ENCODE results near the gene EVI5L. TPM values are rescaled to one million over a fixed set of nuclear protein-coding genes. Genes with fewer than 3 reads are reported as not detected.
"Not testable (repeated sequence)": the region's sequence is repeated elsewhere in the genome, so short reads cannot be mapped to it uniquely, and the experiment has no call there.

EVI5L gene
- total RNA-seq, 2 experiments from 2014 or later = 9.6 to 10.4 TPM

DNA sequence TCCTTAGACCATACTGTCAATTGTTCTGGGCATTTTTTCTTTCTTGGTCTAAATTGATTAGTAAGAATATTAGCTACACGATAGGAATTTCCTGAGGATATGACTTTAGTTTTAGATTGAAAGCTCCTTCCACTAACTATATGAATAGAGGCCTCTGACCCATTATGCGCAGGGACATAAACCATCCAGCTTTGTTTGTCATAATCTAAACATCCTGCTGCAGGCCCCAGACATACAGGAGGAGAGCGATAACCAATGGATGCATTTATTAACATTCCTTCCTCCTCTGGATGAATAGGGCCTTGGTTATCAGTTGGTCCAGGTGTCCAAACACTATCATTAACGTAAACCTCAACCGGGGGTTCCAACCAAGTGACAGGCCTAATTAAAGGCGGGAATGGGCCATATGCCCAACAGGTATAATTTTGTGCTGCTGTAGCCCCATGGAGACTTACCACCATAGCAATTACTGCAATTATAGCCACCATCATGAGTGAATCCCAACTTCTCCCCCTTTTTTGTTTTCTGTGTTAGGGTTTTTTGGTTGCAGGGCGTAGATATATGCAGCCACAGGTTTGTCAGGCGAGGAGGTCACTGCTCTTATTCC is 34.4 kb upstream of the EVI5L start:
- ATAC-seq (ENCODE audit: low read depth) = no peak
- H3K4me3 Mint-ChIP-seq = no peak overlapping the region
- H3K9me3 Mint-ChIP-seq = no peaks in the 10 kb centered on the region
- no peaks in the 10 kb centered on the region for H3K36me3 Mint-ChIP-seq
- POLR2A ChIA-PET = no interaction called here
- no peak for DNase-seq
- peaks cover 2% of the 10 kb centered on the region for H3K4me1 Mint-ChIP-seq
- peaks cover 26% of the 10 kb centered on the region for H3K27me3 Mint-ChIP-seq
- no peak overlapping the region for H3K27ac Mint-ChIP-seq

DNA sequence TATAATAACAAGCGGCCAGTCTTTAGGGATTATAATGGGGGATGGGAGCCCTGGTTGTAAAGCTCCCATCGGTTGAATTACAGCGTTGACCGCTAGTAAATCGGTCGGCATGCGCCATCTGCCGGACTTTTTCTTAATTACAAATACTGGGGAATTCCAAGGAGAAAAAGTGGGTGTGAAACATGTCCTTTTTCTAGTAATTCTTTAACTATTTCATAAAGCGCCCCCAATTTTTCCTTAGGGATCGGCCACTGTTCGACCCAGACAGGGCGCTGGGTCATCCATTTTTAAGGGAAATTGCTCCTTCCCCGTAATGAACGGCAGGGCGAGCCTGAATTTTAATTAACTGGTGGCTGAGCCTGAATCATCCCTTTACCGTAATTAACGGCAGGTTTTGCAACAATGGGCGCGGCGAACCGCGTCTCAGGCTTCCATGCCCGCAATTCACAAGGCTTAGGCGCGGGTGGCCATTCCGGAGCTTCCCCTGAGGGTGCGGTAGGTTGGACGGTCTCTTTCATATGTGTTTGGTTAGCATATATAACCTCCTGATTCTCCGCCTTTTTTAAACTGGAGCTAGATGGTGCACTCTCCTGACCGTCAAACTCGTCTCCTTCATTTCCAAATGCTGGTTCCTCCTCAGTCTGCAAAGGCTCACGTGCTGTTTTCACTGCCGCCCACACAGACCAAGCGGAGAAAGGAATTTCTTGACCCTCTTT is 30.2 kb upstream of the EVI5L start:
- POLR2A ChIA-PET = interaction anchor here (0.6 to 1.8 kb wide), 5 partner anchors 119 to 1896 kb away, joined by 3 to 8 read pairs (median 4); partner anchors contain the start of genes PET100, TRAPPC5 and XAB2
- peaks cover 6% of the 10 kb centered on the region for H3K9me3 Mint-ChIP-seq

DNA sequence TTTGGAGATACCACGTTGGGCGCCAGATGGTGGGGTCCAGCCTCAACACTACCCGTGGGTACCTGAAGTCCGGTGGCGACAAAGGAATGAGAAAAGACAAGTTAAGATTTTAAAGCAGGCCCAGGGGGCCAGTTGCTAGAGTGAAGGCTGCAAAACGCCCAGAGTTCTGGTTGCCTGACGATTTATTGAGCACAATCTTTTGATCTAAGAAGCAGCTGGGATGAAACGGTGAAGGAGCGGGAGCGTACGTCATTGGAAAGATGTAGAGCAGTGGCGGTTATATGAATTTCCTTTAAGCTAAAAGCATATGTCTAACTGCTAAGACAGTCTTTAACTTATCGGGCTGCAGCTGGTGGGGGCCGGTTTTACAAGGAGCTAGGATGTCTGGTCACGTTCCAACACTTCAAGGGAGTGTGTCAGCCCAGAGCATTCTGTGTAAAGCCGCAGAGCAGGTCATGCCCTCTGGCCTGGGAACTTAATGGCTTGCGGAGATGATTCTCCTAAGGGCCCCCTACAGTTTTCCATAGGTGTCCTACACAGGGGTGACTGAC is 28.9 kb upstream of the EVI5L start:
- H3K9me3 Mint-ChIP-seq = peaks cover 6% of the 10 kb centered on the region
- POLR2A ChIA-PET = interaction anchor here (1.0 to 1.5 kb wide), 2 partner anchors 120 to 172 kb away, joined by 4 read pairs; partner anchors contain the start of genes PET100, TRAPPC5 and XAB2
- H3K4me3 Mint-ChIP-seq = no peak overlapping the region
- peaks cover 2% of the 10 kb centered on the region for H3K4me1 Mint-ChIP-seq
- H3K27ac Mint-ChIP-seq = peak overlapping the region; percentile 46
- no peak for ATAC-seq (ENCODE audit: low read depth)
- H3K36me3 Mint-ChIP-seq = no peaks in the 10 kb centered on the region
- DNase-seq = no peak
- peaks cover 61% of the 10 kb centered on the region for H3K27me3 Mint-ChIP-seq

More for the DNA sequence above, 30.2 kb upstream of the EVI5L start:
- Mint-ChIP-seq H3K27me3 (peaks cover 52% of the 10 kb centered on the region), H3K27ac (no peak overlapping the region), H3K4me1 (peaks cover 2% of the 10 kb centered on the region), H3K36me3 (no peaks in the 10 kb centered on the region), H3K4me3 (peak overlapping the region; percentile 22)
- no peak for DNase-seq
- no peak for ATAC-seq (ENCODE audit: low read depth)

DNA sequence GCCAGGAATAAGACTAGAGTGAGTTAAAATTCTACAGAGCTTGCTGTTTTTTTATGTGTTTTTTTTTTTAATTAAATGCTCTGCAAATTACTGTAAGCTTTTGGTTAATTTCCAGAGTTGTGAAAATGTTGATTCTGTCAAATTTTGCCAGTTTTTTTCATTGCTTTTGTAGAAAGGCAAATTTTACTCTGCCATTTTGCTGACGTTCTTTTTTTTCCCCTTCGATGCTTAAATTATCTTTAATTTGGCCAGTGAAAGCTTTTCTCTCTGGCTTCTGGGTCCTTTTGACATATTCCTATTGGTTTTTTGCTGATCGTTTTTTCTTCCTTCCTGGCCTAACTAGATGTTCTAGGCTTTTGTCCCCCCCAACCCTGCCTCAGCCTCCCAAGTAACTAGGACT is 23.8 kb upstream of the EVI5L start:
- peaks cover 50% of the 10 kb centered on the region for H3K27me3 Mint-ChIP-seq
- peaks cover 11% of the 10 kb centered on the region for H3K9me3 Mint-ChIP-seq
- no peaks in the 10 kb centered on the region for H3K36me3 Mint-ChIP-seq
- DNase-seq = no peak
- POLR2A ChIA-PET = no interaction called here
- no peak overlapping the region for H3K4me3 Mint-ChIP-seq
- ATAC-seq (ENCODE audit: low read depth) = no peak
- no peak overlapping the region for H3K27ac Mint-ChIP-seq
- peaks cover 9% of the 10 kb centered on the region for H3K4me1 Mint-ChIP-seq

DNA sequence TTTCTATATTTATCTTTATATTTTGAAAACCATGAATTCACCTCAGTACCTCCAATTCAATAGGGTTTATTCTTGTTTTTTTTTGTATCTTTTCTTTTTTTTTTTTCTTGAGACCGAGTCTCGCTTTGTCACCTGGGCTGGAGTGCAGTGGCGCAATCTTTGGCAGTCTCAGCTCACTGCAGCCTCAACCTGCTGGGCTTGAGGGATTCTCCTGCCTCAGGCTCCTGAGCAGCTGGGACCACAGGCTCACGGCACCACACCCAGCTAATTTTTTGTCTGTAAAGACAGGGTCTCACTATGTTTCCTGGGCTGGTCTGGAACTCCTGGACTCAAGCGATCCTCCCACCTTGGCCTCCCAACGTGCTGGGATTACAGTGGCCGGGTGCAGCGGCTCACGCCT is 23.1 kb upstream of the EVI5L start:
- DNase-seq (no peak), ATAC-seq (ENCODE audit: low read depth) (no peak)
- peaks cover 54% of the 10 kb centered on the region for H3K27me3 Mint-ChIP-seq
- H3K9me3 Mint-ChIP-seq = peaks cover 13% of the 10 kb centered on the region
- peaks cover 9% of the 10 kb centered on the region for H3K4me1 Mint-ChIP-seq
- no peak overlapping the region for H3K4me3 Mint-ChIP-seq
- POLR2A ChIA-PET = no interaction called here
- H3K27ac Mint-ChIP-seq = no peak overlapping the region
- no peaks in the 10 kb centered on the region for H3K36me3 Mint-ChIP-seq

DNA sequence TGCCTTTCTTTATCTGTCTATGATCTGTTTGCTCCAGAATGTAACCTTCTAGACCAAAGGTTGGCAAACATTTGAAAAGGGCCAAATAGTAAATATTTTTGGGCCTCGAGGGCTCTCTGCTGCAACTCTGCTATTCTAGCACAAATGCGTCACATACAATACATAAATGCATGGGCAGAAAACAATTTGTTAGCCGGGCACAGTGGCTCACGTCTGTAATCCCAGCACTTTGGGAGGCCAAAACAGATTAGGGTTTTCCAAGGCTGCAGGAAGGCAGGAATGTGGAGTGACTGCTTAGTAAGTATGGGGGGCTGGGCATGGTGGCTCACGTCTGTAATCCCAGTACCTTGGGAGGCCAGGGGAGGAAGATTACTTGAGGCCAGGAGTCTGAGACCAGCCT is 21.9 kb upstream of the EVI5L start:
- Mint-ChIP-seq H3K27ac (no peak overlapping the region), H3K27me3 (peaks cover 45% of the 10 kb centered on the region), H3K4me3 (no peak overlapping the region), H3K4me1 (peaks cover 9% of the 10 kb centered on the region), H3K9me3 (peaks cover 15% of the 10 kb centered on the region), H3K36me3 (no peaks in the 10 kb centered on the region)
- no peak for ATAC-seq (ENCODE audit: low read depth)
- POLR2A ChIA-PET = no interaction called here
- DNase-seq = no peak

DNA sequence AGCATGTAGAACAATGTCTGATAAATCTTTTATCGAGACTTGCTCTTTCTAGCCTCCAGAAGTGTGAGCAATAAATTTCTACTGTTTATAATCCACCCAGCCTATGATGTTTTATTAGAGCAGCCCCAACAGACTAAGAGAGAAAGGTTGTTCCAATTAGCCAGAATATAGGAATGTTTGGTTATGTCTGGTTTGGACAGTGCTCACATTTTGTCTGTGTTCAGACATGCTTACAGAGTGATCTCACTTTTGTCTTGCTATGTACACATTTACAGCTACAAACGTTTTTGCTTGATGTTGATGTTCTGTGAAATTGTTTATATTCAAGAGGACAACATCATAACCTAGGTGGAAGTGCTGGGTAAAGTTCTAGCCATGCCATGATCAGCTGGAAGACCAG is 18.0 kb upstream of the EVI5L start:
- Mint-ChIP-seq H3K4me3 (no peak overlapping the region), H3K4me1 (peaks cover 14% of the 10 kb centered on the region), H3K27me3 (peaks cover 39% of the 10 kb centered on the region), H3K9me3 (peaks cover 21% of the 10 kb centered on the region), H3K27ac (no peak overlapping the region), H3K36me3 (no peaks in the 10 kb centered on the region)
- ATAC-seq (ENCODE audit: low read depth) (no peak), DNase-seq (no peak)
- POLR2A ChIA-PET = interaction anchor here (0.7 kb wide), 1 partner anchor 20 kb away, joined by 4 read pairs; no protein-coding TSS in a partner anchor

DNA sequence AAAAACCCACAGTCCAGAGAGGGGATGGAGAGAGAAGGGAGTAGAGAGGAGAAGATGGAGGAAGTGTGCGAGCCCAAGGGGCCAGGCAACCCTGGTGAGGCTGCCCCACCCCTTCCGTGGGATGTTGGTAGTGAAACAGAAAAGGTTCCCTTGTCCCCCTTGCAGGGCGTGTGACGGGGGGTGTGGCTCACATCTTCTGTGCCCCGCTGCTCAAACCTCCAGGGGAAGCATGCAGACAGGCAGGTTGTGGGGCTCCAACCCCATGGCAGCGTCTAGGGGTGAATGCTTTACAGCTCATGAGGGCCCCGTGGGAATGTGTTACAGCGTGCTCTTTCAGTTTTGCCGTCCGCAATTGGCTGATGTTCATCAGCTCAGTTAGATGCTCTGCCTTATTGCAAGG is 14.7 kb upstream of the EVI5L start:
- no peak for DNase-seq
- H3K4me3 Mint-ChIP-seq = peak overlapping the region; percentile 27
- POLR2A ChIA-PET = no interaction called here
- peak overlapping the region; percentile 9 for H3K27ac Mint-ChIP-seq
- no peak for ATAC-seq (ENCODE audit: low read depth)
- H3K36me3 Mint-ChIP-seq = no peaks in the 10 kb centered on the region
- H3K27me3 Mint-ChIP-seq = peaks cover 45% of the 10 kb centered on the region
- H3K9me3 Mint-ChIP-seq = peaks cover 29% of the 10 kb centered on the region
- peaks cover 5% of the 10 kb centered on the region for H3K4me1 Mint-ChIP-seq

DNA sequence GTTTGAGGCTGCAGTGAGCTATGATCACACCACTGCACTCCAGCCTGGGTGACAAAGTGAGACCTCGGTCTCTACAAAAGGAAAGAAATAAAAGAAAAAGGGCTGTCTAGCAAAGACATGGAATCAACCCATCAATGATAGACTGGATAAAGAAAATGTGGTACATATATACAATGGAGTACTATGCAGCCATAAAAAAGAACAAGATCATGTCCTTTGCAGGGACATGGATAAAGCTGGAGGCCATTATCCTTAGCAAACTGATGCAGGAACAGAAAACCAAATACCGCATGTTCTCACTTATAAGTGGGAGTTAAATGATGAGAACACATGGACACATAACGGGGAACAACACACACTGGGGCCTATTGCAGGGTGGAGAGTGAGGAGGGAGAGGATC is 14.0 kb upstream of the EVI5L start:
- DNase-seq; ATAC-seq (ENCODE audit: low read depth); H3K4me1 Mint-ChIP-seq; H3K27ac Mint-ChIP-seq; POLR2A ChIA-PET; H3K4me3 Mint-ChIP-seq; H3K36me3 Mint-ChIP-seq: not testable (repeated sequence)
- Mint-ChIP-seq H3K27me3 (peaks cover 50% of the 10 kb centered on the region), H3K9me3 (peaks cover 24% of the 10 kb centered on the region)

DNA sequence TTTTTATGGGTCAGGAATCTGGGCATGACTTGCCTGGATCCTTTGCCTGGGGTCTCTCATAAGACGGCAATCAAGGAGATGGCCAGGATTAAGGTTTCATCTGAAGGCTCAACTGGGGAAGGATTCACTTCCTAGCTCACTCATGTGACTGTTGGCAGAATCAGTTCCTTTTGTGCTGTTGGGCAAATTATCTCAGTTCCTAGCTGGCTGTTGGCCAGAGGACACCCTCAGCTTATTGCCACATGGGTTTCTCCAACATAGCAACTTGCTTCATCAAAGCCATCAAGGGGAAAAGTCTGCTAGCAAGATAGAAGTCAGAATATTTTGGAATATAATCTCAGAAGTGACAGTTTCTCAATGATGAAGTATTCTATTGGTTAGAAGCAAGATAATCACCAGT is 12.2 kb upstream of the EVI5L start:
- Mint-ChIP-seq H3K27me3 (peaks cover 50% of the 10 kb centered on the region), H3K27ac (no peak overlapping the region), H3K4me3 (no peak overlapping the region), H3K9me3 (peaks cover 16% of the 10 kb centered on the region), H3K36me3 (no peaks in the 10 kb centered on the region), H3K4me1 (peaks cover 5% of the 10 kb centered on the region)
- POLR2A ChIA-PET = no interaction called here
- ATAC-seq (ENCODE audit: low read depth) (no peak), DNase-seq (no peak)

DNA sequence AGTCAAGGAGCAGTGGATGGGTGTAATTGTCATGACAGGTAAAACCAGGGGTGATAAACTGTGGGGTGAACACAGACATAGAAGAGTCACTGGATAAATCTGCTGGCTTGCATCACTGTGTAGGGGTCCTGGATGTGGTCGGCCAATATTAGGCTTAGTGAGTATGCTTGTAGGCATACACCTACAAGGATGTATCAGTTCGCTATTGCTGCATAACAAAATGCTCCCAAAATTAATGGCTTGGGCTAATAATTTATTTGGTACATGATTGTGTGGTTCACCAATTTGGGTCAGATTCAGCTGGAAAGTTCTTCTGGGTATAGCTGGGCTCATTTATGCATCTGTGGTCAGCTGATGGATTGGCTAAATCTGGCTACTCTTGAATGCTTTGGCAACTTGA is 11.2 kb upstream of the EVI5L start:
- Mint-ChIP-seq H3K27me3 (peaks cover 50% of the 10 kb centered on the region), H3K4me3 (no peak overlapping the region), H3K36me3 (no peaks in the 10 kb centered on the region), H3K9me3 (peaks cover 16% of the 10 kb centered on the region), H3K4me1 (peaks cover 5% of the 10 kb centered on the region), H3K27ac (no peak overlapping the region)
- no peak for DNase-seq
- ATAC-seq (ENCODE audit: low read depth) = no peak
- POLR2A ChIA-PET = no interaction called here

DNA sequence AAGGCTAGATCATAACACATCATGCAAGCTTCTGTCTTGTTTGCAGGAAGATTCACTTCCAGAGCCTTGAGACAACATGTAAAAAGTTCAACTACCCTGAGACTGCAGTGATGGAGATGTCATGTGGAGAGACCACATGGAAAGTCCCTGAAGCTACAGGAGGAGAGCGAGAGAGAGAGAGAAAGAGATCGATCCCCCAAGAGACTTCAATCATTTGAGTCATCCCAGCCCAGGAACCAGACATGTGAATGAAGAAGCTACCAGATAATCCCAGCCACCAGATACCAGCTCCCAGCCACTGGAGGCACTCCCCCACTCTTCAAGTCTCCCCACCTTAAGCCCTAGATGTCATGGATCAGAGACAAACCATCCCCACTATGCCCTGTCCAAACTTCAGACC is 10.7 kb upstream of the EVI5L start:
- no peak overlapping the region for H3K4me3 Mint-ChIP-seq
- peaks cover 50% of the 10 kb centered on the region for H3K27me3 Mint-ChIP-seq
- H3K27ac Mint-ChIP-seq = no peak overlapping the region
- no peak for ATAC-seq (ENCODE audit: low read depth)
- peaks cover 16% of the 10 kb centered on the region for H3K9me3 Mint-ChIP-seq
- POLR2A ChIA-PET = no interaction called here
- peaks cover 5% of the 10 kb centered on the region for H3K4me1 Mint-ChIP-seq
- DNase-seq = no peak
- H3K36me3 Mint-ChIP-seq = no peaks in the 10 kb centered on the region

DNA sequence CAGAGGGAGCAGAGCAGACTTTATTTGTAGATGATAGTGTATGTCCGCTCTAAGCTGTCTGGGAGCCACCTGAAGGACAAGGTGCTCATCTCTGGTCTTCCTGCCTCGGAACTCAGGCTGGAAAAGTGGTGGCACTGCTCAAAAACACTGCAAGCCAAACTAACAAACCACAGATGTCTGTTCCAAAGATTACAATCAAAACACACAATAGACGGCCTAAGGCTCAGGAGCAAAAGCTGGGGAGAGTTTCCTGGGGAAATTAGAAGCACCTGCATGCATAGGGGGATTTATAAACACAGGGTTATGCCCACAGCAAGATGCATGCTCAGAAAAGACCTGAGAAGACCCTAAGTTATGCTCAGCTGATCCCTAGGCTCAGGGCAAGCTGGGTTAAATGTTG is 9.4 kb upstream of the EVI5L start:
- no peak overlapping the region for H3K27ac Mint-ChIP-seq
- H3K9me3 Mint-ChIP-seq = peaks cover 16% of the 10 kb centered on the region
- no peaks in the 10 kb centered on the region for H3K36me3 Mint-ChIP-seq
- ATAC-seq (ENCODE audit: low read depth) (no peak), DNase-seq (no peak)
- peaks cover 1% of the 10 kb centered on the region for H3K4me1 Mint-ChIP-seq
- POLR2A ChIA-PET = no interaction called here
- H3K4me3 Mint-ChIP-seq = no peak overlapping the region
- H3K27me3 Mint-ChIP-seq = peaks cover 54% of the 10 kb centered on the region

Measured in activated naive CD8-positive, alpha-beta T cell treated with anti-CD3 and anti-CD28 coated beads, Interleukin-2, amount 10 ng/mL, durations not matched to agents 7 days and 5 days (primary cell).